RKO (cell line): Measurements from ENCODE around the gene PAXX.
A peak's percentile ranks its signal among the peaks of the same experiment; 100 is the strongest.

Experiments used
- DNase-seq: peaks from one replicate; pipeline ENCODE4 v3.0.0-alpha.2; 2016; ENCODE audit warnings: low spot score

PAXX gene

DNA sequence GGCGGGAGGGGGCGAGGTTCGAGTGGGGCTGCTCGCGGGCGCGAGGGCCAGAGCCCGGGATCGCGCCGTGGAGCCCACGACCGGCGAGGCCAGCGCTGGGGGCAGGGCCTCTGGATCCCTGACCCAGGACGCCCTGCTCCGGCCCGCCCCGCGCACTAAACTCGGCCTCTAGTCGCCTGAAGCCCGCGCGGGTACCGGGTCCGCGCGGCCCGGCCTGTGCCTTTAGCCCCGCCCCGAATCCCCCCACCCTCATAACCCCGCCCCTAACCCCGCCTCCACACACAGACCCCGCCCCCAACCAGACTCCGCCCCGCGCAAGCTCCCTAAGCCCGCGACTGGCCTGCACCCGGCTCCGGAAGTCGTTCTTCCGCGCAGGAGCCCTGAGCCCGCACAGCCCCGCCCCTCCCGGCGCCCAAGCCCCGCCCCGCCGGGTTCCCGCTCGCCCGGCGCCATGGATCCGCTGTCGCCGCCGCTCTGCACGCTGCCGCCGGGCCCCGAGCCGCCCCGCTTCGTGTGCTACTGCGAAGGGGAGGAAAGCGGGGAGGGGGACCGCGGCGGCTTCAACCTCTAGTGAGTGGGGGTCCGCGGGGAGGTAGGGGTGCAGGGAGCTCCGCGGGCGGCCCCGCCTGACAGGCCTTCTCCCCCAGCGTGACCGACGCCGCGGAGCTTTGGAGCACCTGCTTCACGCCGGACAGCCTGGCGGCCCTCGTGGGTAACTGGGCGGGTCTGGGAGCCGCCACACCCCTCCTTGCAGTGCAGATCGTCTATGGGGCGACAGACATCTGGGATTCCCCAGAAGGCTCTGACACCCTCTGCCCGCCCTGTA lies at the start of gene PAXX:
TSS of gene PAXX (plus strand) at position 430 of the 826 bp plus-strand sequence. CDS start at position 452, 22 bp downstream.
- peak; percentile 96 for DNase-seq

DNA sequence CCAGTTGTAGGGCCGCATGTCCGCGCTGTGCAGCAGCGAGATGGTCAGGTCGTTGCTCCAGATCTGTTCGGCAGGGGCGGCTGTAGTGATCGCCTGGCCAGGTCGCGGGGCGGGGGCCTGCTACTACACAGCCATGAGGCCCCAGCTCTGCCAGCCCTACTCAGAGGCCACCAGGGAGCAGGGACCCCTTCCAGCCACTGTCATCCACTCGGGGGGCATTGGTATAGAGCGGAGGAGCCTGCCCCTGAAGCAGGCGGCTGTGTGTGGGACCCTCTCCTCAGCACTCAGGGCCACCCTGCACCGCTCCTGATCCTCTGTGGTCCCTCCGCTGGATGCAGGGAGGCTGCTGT lies 49.4 kb upstream of the PAXX start:
- no peak for DNase-seq

GRCh38 chr9:136943291-136944211 lies 48.7 kb upstream of the PAXX start:
- DNase-seq, result peak; percentile 76

- DNase-seq, result peak; percentile 73
Measured at GRCh38 chr9:136944212-136944518, 48.1 kb upstream of the PAXX start.

GRCh38 chr9:136944519-136945332 lies 47.5 kb upstream of the PAXX start, which contains the start of the genes C8G and FBXW5:
Gene C8G, plus strand, starts transcription at chr9:136945243. Its CDS starts 78 bp downstream, at chr9:136945321.
Gene FBXW5, minus strand, starts transcription at chr9:136944738. Its CDS starts 655 bp downstream, at chr9:136944083.
- DNase-seq, result peak; percentile 98

DNA sequence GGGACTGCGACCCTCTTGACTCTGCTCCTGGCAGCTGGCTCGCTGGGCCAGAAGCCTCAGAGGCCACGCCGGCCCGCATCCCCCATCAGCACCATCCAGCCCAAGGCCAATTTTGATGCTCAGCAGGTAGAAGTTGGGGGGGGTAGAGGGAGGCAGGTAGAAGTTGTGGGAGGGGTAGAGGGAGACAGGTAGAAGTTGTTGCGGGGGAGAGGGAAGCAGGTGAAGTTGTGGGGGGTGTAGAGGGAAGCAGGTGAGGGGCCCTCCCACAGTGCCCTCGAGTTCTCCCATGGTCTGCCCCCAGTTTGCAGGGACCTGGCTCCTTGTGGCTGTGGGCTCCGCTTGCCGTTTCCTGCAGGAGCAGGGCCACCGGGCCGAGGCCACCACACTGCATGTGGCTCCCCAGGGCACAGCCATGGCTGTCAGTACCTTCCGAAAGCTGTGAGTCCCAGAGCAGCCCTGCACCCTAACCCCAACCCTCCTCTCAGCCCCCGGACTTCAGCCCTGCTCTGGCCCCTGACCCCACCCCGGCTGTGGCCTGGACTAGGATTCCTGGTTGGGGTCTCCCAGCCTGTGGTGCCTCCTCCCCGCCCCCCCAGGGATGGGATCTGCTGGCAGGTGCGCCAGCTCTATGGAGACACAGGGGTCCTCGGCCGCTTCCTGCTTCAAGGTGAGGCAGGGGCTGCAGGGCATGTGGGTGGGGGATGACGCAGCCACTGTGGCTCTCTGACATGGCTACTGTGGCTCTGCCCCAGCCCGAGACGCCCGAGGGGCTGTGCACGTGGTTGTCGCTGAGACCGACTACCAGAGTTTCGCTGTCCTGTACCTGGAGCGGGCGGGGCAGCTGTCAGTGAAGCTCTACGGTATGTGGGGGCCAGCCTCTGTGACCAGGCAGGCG lies 46.6 kb upstream of the PAXX start:
- DNase-seq, result no peak

GRCh38 chr9:136946228-136947027 lies 45.8 kb upstream of the PAXX start:
- DNase-seq, result no peak

DNA sequence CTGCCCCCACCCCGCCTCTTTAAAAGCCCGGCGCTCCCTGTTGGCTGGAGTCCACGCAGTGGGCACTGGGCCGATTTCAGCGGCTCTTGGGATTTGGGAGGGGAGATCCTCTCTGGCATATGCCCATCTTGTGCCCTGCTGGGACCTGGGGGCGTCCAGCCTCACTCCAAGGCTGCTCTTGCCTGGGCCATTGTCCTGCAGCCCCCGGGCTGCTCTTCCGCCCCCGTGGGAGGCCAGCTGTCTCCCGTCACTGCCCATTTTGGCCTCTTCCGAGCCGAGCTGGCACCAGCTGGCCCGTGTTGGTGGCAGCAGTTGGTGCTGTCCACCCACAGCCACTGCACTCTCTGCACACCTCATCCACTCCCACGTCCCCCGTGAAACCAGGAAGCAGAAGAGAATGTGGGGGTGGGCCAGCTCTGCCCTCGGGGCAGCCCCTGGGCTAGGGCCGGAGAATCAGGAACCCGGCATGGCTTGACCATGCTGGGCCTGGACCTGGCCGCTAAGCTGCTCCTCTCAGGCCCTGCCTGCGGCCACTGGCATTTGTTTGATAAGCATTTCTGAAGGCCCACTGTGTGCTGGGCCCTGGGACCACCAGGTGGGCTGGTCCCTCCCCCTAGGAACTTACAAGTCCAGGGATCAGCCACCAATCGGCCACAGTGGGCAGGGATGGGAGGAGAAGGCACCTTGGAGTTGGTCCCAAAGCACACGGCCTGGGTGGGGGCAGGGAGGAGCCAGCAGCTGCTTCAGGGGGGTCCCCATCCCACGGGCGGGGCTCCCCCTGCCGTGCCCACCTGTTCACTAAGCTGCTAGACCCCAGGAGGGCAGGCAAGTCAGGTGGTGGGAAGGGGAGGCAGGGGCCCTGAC lies 45.0 kb upstream of the PAXX start:
- DNase-seq, result no peak

- peak; percentile 44 for DNase-seq
Measured at GRCh38 chr9:136947955-136948510, 44.2 kb upstream of the PAXX start.

DNA sequence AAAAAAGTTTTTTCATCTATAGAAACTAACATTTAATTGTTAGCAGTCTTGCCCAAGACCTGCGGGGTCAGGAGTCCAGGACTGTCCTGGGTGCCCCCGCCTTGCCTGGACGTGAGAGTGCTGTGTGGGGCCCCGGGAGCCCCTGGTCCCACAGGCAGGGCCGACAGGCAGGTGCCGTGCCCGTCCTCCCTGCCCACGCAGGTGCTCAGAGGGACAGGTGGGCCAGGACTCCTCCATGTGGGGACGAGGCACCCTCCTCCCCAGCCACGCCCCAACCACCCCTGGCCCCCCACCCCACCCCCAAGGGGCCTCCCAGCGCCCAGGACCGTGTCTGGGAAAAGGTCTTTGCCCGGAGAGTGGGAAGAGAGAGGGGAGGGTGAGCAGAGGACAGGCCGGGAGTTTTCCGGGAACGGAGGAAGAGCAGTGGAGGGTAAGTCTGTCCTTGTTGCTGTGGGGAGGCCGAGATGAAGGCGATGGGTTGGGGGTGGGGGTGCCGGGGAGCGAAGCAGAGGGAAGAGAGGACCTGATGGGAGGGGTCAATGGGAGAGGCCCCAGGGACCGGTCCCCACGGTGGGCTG lies 42.9 kb upstream of the PAXX start:
- DNase-seq, result no peak

DNA sequence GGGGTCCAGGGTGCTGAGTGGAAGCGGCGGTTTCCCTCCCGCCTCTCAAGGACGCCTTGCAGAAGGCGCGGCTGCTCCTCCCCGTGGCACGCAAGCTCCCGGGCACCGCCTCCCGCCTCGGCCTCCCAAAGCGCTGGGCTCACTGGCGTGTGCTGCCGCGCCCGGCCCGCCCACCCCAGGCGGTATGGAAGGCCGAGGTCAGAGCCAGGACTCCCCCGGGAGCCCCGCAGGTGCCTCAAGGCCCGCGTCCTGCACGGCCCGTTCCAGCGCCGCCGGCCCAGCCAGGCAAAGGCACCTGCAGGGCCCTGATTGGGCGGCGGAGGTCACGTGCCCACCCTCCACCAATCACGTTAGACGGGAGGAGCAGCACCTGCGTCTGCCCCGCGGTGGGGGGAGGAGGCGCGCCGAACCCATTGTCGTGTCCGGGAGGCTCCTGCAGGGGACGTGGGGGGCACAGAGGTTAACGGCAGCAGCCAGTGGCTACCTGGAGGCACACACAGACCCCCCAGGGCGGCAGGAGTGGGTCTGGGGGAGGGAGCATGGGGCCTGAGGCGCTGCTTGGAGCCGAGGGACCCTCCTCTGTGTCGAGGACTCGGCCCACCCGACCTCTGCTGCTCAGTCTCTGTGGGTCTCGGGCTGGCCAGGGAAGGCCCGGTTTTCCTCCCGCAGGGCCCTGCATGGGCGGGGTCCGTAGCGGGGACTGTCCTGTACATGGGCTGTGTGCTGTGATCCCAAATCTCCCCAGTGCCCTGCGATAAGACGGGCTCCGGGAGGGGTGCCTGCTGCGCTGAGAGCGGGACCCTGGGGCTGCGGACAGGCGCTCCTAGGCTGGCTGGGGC lies 42.2 kb upstream of the PAXX start:
- peak; percentile 93 for DNase-seq

DNA sequence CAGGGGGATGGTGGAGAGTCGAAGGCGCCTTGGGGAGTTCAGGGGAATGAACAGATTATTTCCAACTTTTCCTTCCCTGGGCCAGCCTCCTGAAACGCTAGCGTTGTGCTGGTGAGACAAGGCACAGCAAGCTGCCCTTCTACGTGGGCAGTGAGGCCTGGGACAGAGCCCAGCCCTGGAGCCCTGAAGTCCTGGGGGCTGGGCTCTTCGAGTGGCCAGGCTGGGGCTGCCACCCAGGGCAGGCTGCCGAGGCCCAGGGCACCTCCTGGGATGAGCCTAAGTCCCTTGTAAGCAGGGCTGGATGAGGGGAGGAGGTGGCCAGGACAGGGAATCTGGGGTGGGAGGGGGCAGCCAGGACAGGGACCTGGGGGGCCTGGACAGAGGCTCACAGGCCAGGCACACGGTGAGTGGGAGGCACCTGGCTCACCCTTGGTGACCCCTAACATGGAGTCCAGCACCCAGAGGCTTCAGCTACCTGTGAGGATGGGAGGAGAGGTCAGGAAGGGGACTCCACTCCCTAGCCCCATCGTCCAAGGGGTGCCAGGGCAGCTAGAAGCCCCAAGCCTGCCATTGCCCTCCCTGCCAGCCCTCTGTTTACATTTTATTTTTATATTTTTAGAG lies 41.5 kb upstream of the PAXX start:
- DNase-seq, result peak; percentile 36

- DNase-seq, result no peak
Measured at GRCh38 chr9:136951541-136952320, 40.5 kb upstream of the PAXX start, which contains the start of gene LCN12. Gene LCN12, plus strand, starts transcription at chr9:136952273. Its CDS starts 55 bp downstream, at chr9:136952328.

GRCh38 chr9:136952321-136952850 lies 39.8 kb upstream of the PAXX start:
- DNase-seq, result no peak

- no peak for DNase-seq
Measured at GRCh38 chr9:136952876-136953770, 39.1 kb upstream of the PAXX start.
